K562 (cell line): ENCODE data around the gene ITGB2. TPM values are rescaled to one million over a fixed set of nuclear protein-coding genes. Genes with fewer than 3 reads are reported as not detected.

ENCODE experiments used
- E2F3 ChIP-seq: fragments of 250-450 bp; sonication (Bioruptor Pico); IDR thresholded peaks from 2 replicates; pipeline ENCODE4 v1.4.0; 2020; ENCODE audit warnings: mild to moderate bottlenecking
- KLF16 ChIP-seq: IDR thresholded peaks from 2 replicates; pipeline ENCODE4 v1.6.1; 2016; ENCODE audit warnings: antibody characterized with exemption
- NUFIP1 ChIP-seq: fragments of 450-650 bp; IDR thresholded peaks from 2 replicates; pipeline ENCODE4 v1.6.1; 2018; ENCODE audit not compliant: partially characterized antibody
- SIRT6 ChIP-seq: IDR thresholded peaks from one replicate; pipeline ENCODE4 v1.6.1; 2012; ENCODE audit warnings: low read depth, mild to moderate bottlenecking, control low read depth, inconsistent platforms, low read length, moderate library complexity
- SIX5 ChIP-seq, 2 experiments: IDR thresholded peaks; 2 replicates each; pipeline ENCODE4 v1.6.1; 2011; ENCODE audit warnings: low read length in 2 of 2, borderline replicate concordance in 1 of 2, low read depth in 1 of 2, mild to moderate bottlenecking in 1 of 2, moderate library complexity in 1 of 2; ENCODE audit not compliant: insufficient read depth in 1 of 2
- TAF9B ChIP-seq: fragments of 450-650 bp; IDR thresholded peaks from 2 replicates; pipeline ENCODE4 v1.6.1; 2018; ENCODE audit warnings: mild to moderate bottlenecking; ENCODE audit not compliant: partially characterized antibody
- ZBTB1 ChIP-seq: sonication (generic); formaldehyde crosslinking; IDR thresholded peaks from 2 replicates; pipeline ENCODE4 v1.8.1; 2023; ENCODE audit warnings: missing genetic modification reagents, low read depth, mild to moderate bottlenecking, borderline replicate concordance
- ZBTB40 ChIP-seq, 2 experiments: fragments of 450-650 bp in 1 of 2; sonication (generic) in 1 of 2; formaldehyde crosslinking in 1 of 2; IDR thresholded peaks; 2 replicates each; pipeline versions ENCODE4 v1.7.1 to v1.9.0; 2016 to 2022; ENCODE audit warnings: inconsistent platforms in 1 of 2, mild to moderate bottlenecking in 1 of 2, missing genetic modification reagents in 1 of 2
- ZNF3 ChIP-seq: fragments of 250-450 bp; sonication (Bioruptor Pico); IDR thresholded peaks from 2 replicates; pipeline ENCODE4 v1.5.0; 2021; ENCODE audit warnings: mild to moderate bottlenecking, moderate library complexity
- polyA plus RNA-seq, 8 experiments: library from polyadenylated mRNA; depleted of rRNA in 4 of 8; stranded (reverse) in 5 of 8; unstranded in 3 of 8; fragments of >200 nt; fragmentation: Nextera tagmentation in 2 of 8; fragmentation: Illumina TruSeq in 1 of 8; extraction: Ambion mirVana in 2 of 8; extraction: Trizol in 1 of 8; gene quantifications; 2 replicates each; pipeline versions ENCODE4 v1.2.1 to v1.2.3, GENCODE V29; 2011 to 2014; ENCODE audit warnings: inconsistent platforms in 1 of 8, missing spikeins in 1 of 8
- total RNA-seq, 7 experiments: library from RNA; depleted of rRNA in 6 of 7; stranded (reverse); fragments of >200 nt in 6 of 7; fragmentation: Illumina TruSeq in 2 of 7; extraction: Trizol in 2 of 7; gene quantifications; 2 replicates each; pipeline versions ENCODE4 v1.2.1 to v1.2.3, GENCODE V29; 2011 to 2021; ENCODE audit warnings: low replicate concordance in 1 of 7
- TF ChIP-seq, protein P1 (sequence below): fragments of 450-650 bp; formaldehyde crosslinking; conservative IDR thresholded peaks from 2 replicates; pipeline ENCODE4 v1.4.0; 2022; ENCODE audit warnings: mild to moderate bottlenecking, missing genetic modification characterization
- TF ChIP-seq, protein P2 (sequence below): fragments of 200-800 bp; sonication (Bioruptor generic); IDR thresholded peaks from 2 replicates; pipeline ENCODE4 v1.6.1; 2017; ENCODE audit warnings: missing genetic modification characterization, missing compliant biosample characterization
- TF ChIP-seq, protein P3 (sequence below): sonication (generic); formaldehyde crosslinking; IDR thresholded peaks from 2 replicates; pipeline ENCODE4 v1.9.0; 2022; ENCODE audit warnings: mild to moderate bottlenecking, missing genetic modification reagents

The ITGB2 gene
- total and polyA plus RNA-seq, 9 of the 15 experiments (the other 6 are each of a cell fraction or from before 2014, with no cell fraction given), result 0.07 to 1.3 (median 0.51) TPM; not detected in 2

GRCh38 chr21:44873356-44874239, 47.1 kb downstream of the ITGB2 start, which contains the start of gene PTTG1IP (continued):
- TF ChIP-seq KLF16, result no peak
- peak; percentile 64; the same call in 1 of the 2 replicates for TF ChIP-seq ZBTB1 (CRISPR knock-in tag)
- TF ChIP-seq ZBTB40 (IDR thresholded peaks at IDR 0.05), result peak; percentile 80
- no peak for TF ChIP-seq ZBTB40 (CRISPR knock-in tag; IDR thresholded peaks at IDR 0.05)
- TF ChIP-seq, protein P1, sequence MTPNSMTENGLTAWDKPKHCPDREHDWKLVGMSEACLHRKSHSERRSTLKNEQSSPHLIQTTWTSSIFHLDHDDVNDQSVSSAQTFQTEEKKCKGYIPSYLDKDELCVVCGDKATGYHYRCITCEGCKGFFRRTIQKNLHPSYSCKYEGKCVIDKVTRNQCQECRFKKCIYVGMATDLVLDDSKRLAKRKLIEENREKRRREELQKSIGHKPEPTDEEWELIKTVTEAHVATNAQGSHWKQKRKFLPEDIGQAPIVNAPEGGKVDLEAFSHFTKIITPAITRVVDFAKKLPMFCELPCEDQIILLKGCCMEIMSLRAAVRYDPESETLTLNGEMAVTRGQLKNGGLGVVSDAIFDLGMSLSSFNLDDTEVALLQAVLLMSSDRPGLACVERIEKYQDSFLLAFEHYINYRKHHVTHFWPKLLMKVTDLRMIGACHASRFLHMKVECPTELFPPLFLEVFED (CRISPR knock-in tag), result no peak
- TF ChIP-seq E2F3 (CRISPR knock-in tag), result peak; percentile 75
- TF ChIP-seq SIRT6, result no peak
- TF ChIP-seq, protein P2, sequence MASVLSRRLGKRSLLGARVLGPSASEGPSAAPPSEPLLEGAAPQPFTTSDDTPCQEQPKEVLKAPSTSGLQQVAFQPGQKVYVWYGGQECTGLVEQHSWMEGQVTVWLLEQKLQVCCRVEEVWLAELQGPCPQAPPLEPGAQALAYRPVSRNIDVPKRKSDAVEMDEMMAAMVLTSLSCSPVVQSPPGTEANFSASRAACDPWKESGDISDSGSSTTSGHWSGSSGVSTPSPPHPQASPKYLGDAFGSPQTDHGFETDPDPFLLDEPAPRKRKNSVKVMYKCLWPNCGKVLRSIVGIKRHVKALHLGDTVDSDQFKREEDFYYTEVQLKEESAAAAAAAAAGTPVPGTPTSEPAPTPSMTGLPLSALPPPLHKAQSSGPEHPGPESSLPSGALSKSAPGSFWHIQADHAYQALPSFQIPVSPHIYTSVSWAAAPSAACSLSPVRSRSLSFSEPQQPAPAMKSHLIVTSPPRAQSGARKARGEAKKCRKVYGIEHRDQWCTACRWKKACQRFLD, result no peak
- no peak for TF ChIP-seq ZNF3 (CRISPR knock-in tag)
- TF ChIP-seq TAF9B, result no peak
- TF ChIP-seq, protein P3, sequence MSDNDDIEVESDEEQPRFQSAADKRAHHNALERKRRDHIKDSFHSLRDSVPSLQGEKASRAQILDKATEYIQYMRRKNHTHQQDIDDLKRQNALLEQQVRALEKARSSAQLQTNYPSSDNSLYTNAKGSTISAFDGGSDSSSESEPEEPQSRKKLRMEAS, result peak; percentile 94
- no peak for TF ChIP-seq NUFIP1
- no peak for TF ChIP-seq SIX5 (IDR thresholded peaks at IDR 0.05; ENCODE audit: borderline replicate concordance in 1 of 2, insufficient read depth in 1 of 2, low read depth in 1 of 2, low read length in 2 of 2)
